RWPE2 (cell line): Measurements from ENCODE around the gene FRA10AC1.

Experiments
- ATAC-seq: fragments of 200-7000 bp; cut with Tn5 transposase; 3 replicates; pipeline ENCODE4 v1.9.1; 2021; ENCODE audit warnings: low read depth
- DNase-seq: peaks from one replicate; pipeline ENCODE4 v3.0.0-alpha.2; 2020; ENCODE audit warnings: low spot score
- H3K27ac ChIP-seq: fragments of 450-650 bp; 2 replicates; pipeline ENCODE4 v1.5.1; 2017; ENCODE audit warnings: mild to moderate bottlenecking; ENCODE audit not compliant: poor library complexity, severe bottlenecking
- H3K27me3 ChIP-seq: fragments of 250-450 bp; sonication (Bioruptor Pico); 2 replicates; pipeline ENCODE4 v1.5.1; 2021; ENCODE audit warnings: mild to moderate bottlenecking, moderate library complexity; ENCODE audit not compliant: insufficient read depth, poor library complexity, severe bottlenecking
- H3K36me3 ChIP-seq: fragments of 250-450 bp; sonication (Bioruptor Pico); 2 replicates; pipeline ENCODE4 v1.5.1; 2020; ENCODE audit warnings: low read depth, mild to moderate bottlenecking, moderate library complexity
- H3K4me1 ChIP-seq: fragments of 250-450 bp; sonication (Bioruptor Pico); 2 replicates; pipeline ENCODE4 v1.5.1; 2021; ENCODE audit warnings: mild to moderate bottlenecking, moderate library complexity; ENCODE audit not compliant: insufficient read depth, poor library complexity, severe bottlenecking
- H3K4me3 ChIP-seq: fragments of 250-450 bp; sonication (Bioruptor Pico); 2 replicates; pipeline ENCODE4 v1.5.1; 2021; ENCODE audit warnings: mild to moderate bottlenecking, moderate library complexity; ENCODE audit not compliant: severe bottlenecking
- H3K9me3 ChIP-seq: fragments of 250-450 bp; sonication (Bioruptor Pico); 2 replicates; pipeline ENCODE4 v1.5.1; 2021; ENCODE audit warnings: mild to moderate bottlenecking, moderate library complexity; ENCODE audit not compliant: severe bottlenecking
- CTCF ChIP-seq: fragments of 450-650 bp; IDR thresholded peaks from one replicate; pipeline ENCODE4 v1.5.1; 2017; ENCODE audit warnings: mild to moderate bottlenecking, moderate library complexity; ENCODE audit not compliant: poor library complexity, severe bottlenecking

The FRA10AC1 gene

GRCh38 chr10:93622942-93623341 is 79.5 kb downstream of the FRA10AC1 start:
- ATAC-seq: no peak
- TF ChIP-seq CTCF: no peak

GRCh38 chr10:93620925-93621324 is 81.5 kb downstream of the FRA10AC1 start:
- DNase-seq (no peak), ATAC-seq (no peak)
- TF ChIP-seq CTCF: no peak
- Histone ChIP-seq H3K36me3 (no peaks in the 10 kb centered on the region), H3K4me1 (no peaks in the 10 kb centered on the region), H3K9me3 (no peaks in the 10 kb centered on the region), H3K27me3 (no peaks in the 10 kb centered on the region), H3K4me3 (no peak overlapping the region), H3K27ac (no peak overlapping the region)

More at GRCh38 chr10:93622942-93623341, 79.5 kb downstream of the FRA10AC1 start:
- H3K27ac ChIP-seq: no peak overlapping the region
- H3K27me3 ChIP-seq: no peaks in the 10 kb centered on the region
- H3K36me3 ChIP-seq: no peaks in the 10 kb centered on the region
- no peaks in the 10 kb centered on the region for H3K4me1 ChIP-seq
- no peak for DNase-seq
- no peak overlapping the region for H3K4me3 ChIP-seq
- no peaks in the 10 kb centered on the region for H3K9me3 ChIP-seq
